Lower leg skin (tissue), 3 donors: ENCODE measurements around the gene ENDOU.

Experiments used
- POLR2A ChIP-seq, 2 donors: fragments of 450-650 bp; IDR thresholded peaks; one replicate each; pipeline ENCODE4 v1.6.1; 2016 to 2017; ENCODE audit warnings: antibody characterized with exemption in 2 of 2, mild to moderate bottlenecking in 1 of 2, moderate library complexity in 1 of 2
- TF ChIP-seq, protein P1 (sequence below), 3 donors: fragments of 450-650 bp; IDR thresholded peaks; one replicate each; pipeline ENCODE4 v1.5.1; 2016; ENCODE audit warnings: antibody characterized with exemption in 3 of 3, mild to moderate bottlenecking in 3 of 3, moderate library complexity in 2 of 3

DNA sequence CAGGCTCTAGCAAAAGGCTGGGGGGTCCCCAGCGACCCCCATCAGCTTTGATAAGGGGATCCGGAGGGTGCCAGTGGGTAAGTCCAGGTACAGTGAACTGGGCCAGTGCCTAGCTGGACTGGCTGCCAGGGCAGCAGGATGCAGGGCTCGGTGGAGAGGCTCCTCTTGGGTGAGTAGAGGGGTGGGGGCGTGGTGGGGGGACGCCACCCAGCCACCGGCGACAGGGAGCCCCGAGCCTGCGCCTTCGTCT lies 33.2 kb upstream of the ENDOU start:
- TF ChIP-seq, protein P1, sequence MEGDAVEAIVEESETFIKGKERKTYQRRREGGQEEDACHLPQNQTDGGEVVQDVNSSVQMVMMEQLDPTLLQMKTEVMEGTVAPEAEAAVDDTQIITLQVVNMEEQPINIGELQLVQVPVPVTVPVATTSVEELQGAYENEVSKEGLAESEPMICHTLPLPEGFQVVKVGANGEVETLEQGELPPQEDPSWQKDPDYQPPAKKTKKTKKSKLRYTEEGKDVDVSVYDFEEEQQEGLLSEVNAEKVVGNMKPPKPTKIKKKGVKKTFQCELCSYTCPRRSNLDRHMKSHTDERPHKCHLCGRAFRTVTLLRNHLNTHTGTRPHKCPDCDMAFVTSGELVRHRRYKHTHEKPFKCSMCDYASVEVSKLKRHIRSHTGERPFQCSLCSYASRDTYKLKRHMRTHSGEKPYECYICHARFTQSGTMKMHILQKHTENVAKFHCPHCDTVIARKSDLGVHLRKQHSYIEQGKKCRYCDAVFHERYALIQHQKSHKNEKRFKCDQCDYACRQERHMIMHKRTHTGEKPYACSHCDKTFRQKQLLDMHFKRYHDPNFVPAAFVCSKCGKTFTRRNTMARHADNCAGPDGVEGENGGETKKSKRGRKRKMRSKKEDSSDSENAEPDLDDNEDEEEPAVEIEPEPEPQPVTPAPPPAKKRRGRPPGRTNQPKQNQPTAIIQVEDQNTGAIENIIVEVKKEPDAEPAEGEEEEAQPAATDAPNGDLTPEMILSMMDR (IDR thresholded peaks at IDR 0.05): no peak
- TF ChIP-seq POLR2A (IDR thresholded peaks at IDR 0.05): no peak
